ENCODE measurements around the gene DCPS.
"Not testable (repeated sequence)": the region's sequence is repeated elsewhere in the genome, so short reads cannot be mapped to it uniquely, and the experiment has no call there.

- TF ChIP-seq EZH2 (IDR thresholded peaks at IDR 0.05; ENCODE audit: insufficient read depth, poor library complexity, severe bottlenecking); EZH2phosphoT487 (IDR thresholded peaks at IDR 0.05; ENCODE audit: insufficient read depth, low read depth): not testable (repeated sequence)
Measured at GRCh38 chr11:126386729-126387071, 82.8 kb downstream of the DCPS start.
